Ovary (tissue), 3 donors: ENCODE measurements around the gene AKAIN1.

Experiments used
- CTCF ChIP-seq, 3 donors: fragments of 450-650 bp in 2 of 3; fragments of 200-600 bp in 1 of 3; IDR thresholded peaks; one replicate each; pipeline versions ENCODE4 v1.5.1 to v1.8.0; 2016 to 2022; ENCODE audit warnings: antibody characterized with exemption in 3 of 3, mild to moderate bottlenecking in 1 of 3
- EP300 ChIP-seq: sonication (generic); formaldehyde crosslinking; IDR thresholded peaks from one replicate; pipeline ENCODE4 v1.6.1; 2017; ENCODE audit warnings: antibody characterized with exemption
- POLR2A ChIP-seq: fragments of 450-650 bp; IDR thresholded peaks from one replicate; pipeline ENCODE4 v1.6.1; 2017; ENCODE audit warnings: antibody characterized with exemption, mild to moderate bottlenecking, moderate library complexity
- donor health status: DM: no; HTN: no; CAD: no.

- TF ChIP-seq CTCF (IDR thresholded peaks at IDR 0.05) (no peak), EP300 (no peak), POLR2A (no peak)
These were observed 41.4 kb upstream of the AKAIN1 start for GRCh38 chr18:5238371-5238976.
